ENCODE results near the gene FRRS1. TPM values are rescaled to one million over a fixed set of nuclear protein-coding genes. Genes with fewer than 3 reads are reported as not detected.

Gene FRRS1
- total RNA-seq, 1 donor from 2014 or later = 23.4 TPM

DNA sequence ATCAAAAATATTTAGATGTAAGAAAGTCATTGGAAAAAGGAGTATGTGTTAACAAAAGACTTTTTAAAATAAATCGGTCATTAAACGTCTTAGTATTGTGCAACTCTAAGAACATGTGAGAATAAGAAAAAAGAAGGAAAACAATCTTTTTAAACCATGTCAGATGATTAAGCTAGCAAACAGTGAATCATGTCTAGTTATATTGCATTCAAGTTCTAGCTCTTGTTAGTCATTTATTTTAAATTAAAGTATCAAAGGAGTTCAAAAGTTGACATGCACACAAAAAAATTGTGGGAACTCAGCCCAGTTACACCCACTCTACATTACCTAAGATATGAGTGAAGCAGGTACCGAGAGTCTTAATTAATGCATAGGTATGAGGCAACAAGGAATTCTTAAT, 9.8 kb downstream of the FRRS1 start:
- Histone ChIP-seq H3K4me3 (ENCODE audit: low read depth, low read length) (no peak overlapping the region), H3K27me3 (ENCODE audit: control insufficient read depth, insufficient read depth, low read length) (no peaks in the 10 kb centered on the region), H3K36me3 (ENCODE audit: control insufficient read depth, insufficient read depth, low read length) (no peaks in the 10 kb centered on the region)
- TF ChIP-seq, protein P1, sequence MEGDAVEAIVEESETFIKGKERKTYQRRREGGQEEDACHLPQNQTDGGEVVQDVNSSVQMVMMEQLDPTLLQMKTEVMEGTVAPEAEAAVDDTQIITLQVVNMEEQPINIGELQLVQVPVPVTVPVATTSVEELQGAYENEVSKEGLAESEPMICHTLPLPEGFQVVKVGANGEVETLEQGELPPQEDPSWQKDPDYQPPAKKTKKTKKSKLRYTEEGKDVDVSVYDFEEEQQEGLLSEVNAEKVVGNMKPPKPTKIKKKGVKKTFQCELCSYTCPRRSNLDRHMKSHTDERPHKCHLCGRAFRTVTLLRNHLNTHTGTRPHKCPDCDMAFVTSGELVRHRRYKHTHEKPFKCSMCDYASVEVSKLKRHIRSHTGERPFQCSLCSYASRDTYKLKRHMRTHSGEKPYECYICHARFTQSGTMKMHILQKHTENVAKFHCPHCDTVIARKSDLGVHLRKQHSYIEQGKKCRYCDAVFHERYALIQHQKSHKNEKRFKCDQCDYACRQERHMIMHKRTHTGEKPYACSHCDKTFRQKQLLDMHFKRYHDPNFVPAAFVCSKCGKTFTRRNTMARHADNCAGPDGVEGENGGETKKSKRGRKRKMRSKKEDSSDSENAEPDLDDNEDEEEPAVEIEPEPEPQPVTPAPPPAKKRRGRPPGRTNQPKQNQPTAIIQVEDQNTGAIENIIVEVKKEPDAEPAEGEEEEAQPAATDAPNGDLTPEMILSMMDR (IDR thresholded peaks at IDR 0.05; ENCODE audit: insufficient read depth, low read length, severe bottlenecking) = no peak
- DNase-seq (ENCODE audit: low read depth) (peak; percentile 98), FAIRE-seq (no peak)

DNA sequence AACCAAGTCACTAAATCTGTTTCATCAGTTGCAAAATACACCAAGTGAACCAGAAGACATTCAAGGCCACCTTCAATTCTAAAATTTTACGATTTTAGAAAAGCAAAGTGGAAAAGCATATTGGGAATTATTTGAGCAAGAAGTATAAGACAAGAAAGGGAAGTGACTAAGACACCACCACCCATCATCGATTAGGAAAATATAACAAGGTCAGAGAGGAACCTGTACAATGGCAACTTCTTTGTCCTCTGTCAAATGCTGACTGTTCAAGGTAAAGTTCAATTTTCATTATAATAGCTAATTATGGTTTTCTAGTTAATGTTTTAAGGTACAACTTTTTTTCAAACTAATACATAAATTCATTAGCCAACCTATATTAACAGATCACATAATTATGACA, 10.8 kb downstream of the FRRS1 start:
- H3K36me3 ChIP-seq (ENCODE audit: control insufficient read depth, insufficient read depth, low read length) = no peaks in the 10 kb centered on the region
- DNase-seq (ENCODE audit: low read depth) (peak; percentile 13), FAIRE-seq (no peak)
- no peaks in the 10 kb centered on the region for H3K27me3 ChIP-seq (ENCODE audit: control insufficient read depth, insufficient read depth, low read length)
- H3K4me3 ChIP-seq (ENCODE audit: low read depth, low read length) = no peak overlapping the region
- TF ChIP-seq, protein P1 (IDR thresholded peaks at IDR 0.05; ENCODE audit: insufficient read depth, low read length, severe bottlenecking) = no peak

DNA sequence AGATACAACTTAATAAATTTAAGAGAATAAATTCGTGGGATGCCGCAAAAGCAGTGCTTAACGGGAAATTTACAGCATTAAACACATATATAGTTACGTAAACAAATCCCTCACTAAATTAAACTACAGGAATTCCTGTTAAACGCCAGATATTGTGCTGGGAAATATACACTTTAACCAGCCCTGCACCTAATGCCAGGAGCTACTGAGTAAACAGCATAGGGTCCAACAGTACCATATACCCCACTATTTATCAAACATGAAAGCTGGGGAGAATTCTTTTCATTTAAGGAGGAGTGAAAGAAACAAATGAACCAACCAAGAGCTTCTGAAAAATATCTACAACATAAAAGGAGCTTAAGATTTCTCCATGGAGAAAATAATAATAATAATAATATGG, 11.7 kb downstream of the FRRS1 start:
- Histone ChIP-seq H3K4me3 (ENCODE audit: low read depth, low read length) (no peak overlapping the region), H3K27me3 (ENCODE audit: control insufficient read depth, insufficient read depth, low read length) (no peaks in the 10 kb centered on the region), H3K36me3 (ENCODE audit: control insufficient read depth, insufficient read depth, low read length) (no peaks in the 10 kb centered on the region)
- no peak for FAIRE-seq
- DNase-seq (ENCODE audit: low read depth) = no peak
- TF ChIP-seq, protein P1 (IDR thresholded peaks at IDR 0.05; ENCODE audit: insufficient read depth, low read length, severe bottlenecking) = no peak

DNA sequence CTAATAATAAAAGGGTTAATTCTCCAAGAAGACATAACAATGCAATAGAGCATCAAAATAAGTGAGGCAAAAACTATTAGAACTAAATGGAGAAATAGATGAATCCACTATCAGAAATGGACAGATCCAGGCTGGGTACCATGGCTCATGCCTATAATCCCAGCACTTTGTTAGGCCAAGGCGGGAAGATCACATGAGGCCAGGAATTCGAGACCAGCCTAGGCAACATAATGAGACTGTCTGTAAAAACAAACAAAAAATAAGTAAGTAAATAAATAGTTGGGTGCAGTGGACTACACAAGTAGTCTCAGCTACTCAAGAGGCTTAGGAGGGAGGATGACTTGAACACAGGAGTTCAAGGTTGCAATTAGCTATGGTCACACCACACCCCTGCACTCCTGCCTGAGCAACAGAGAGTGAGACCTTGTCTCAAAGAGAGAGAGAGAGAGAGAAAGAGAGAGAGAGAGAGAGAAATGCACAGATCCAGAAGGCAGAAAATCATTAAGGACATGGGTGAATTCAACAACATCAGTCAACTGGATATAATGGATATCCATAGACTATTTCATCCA, 12.3 kb downstream of the FRRS1 start:
- Histone ChIP-seq H3K36me3 (ENCODE audit: control insufficient read depth, insufficient read depth, low read length) (no peaks in the 10 kb centered on the region), H3K27me3 (ENCODE audit: control insufficient read depth, insufficient read depth, low read length) (no peaks in the 10 kb centered on the region), H3K4me3 (ENCODE audit: low read depth, low read length) (no peak overlapping the region)
- no peak for DNase-seq (ENCODE audit: low read depth)
- no peak for FAIRE-seq
- TF ChIP-seq, protein P1 (IDR thresholded peaks at IDR 0.05; ENCODE audit: insufficient read depth, low read length, severe bottlenecking) = no peak

DNA sequence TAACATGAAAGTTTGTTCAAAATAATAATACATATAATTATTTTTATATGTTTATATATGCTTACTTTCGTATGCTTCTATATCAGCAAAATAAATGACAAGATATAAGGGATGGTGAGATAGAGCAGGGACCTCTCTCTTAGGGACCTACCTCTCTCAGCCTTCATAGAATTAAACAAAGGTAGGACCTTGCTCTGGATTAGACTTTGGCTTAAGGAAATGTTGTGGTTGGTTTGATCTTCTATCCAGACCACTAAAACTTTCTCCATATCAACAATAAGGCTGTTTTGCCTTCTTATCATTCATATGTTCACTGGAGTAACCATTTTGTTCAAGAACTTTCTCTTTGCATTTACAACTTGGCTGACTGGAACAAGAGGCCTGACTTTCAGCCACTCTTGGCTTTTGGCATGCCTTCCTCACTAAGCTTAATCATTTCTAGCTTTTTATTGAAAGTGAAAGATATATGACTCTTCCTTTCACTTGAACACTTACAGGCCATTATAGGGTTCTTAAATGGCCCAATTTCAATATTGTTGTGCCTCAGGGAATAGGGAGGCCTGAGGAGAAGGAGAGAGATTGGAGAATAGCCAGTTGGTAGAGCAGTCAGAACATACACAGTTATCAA, 14.4 kb downstream of the FRRS1 start:
- Histone ChIP-seq H3K4me3 (ENCODE audit: low read depth, low read length) (no peak overlapping the region), H3K36me3 (ENCODE audit: control insufficient read depth, insufficient read depth, low read length) (no peaks in the 10 kb centered on the region), H3K27me3 (ENCODE audit: control insufficient read depth, insufficient read depth, low read length) (no peaks in the 10 kb centered on the region)
- FAIRE-seq (no peak), DNase-seq (ENCODE audit: low read depth) (no peak)
- TF ChIP-seq, protein P1 (IDR thresholded peaks at IDR 0.05; ENCODE audit: insufficient read depth, low read length, severe bottlenecking) = no peak
